ENCODE measurements around the gene INTS4. TPM values are rescaled to one million over a fixed set of nuclear protein-coding genes. Genes with fewer than 3 reads are reported as not detected.

The INTS4 gene
- total and polyA plus RNA-seq, 2 of the 8 experiments (the other 6 are each of a cell fraction or from before 2014, with no cell fraction given) = 27.0 to 31.3 TPM

GRCh38 chr11:78000193-78000592 is 5.7 kb upstream of the INTS4 start:
- no peak overlapping the region for H3K4me3 ChIP-seq (ENCODE audit: extremely low read depth in 1 of 4, insufficient read depth in 2 of 4, low read depth in 3 of 4, low read length in 4 of 4)
- peak overlapping the region; percentile 92 for H2AFZ ChIP-seq (ENCODE audit: low read length)
- no peaks in the 10 kb centered on the region for H3K79me2 ChIP-seq (ENCODE audit: control insufficient read depth in 1 of 2, insufficient read depth in 2 of 2, low read length in 2 of 2)
- TF ChIP-seq SP1 (IDR thresholded peaks at IDR 0.05; ENCODE audit: low read depth, low read length) (0 out of 2 replicates have a peak, but pooled peaks have one; percentile 15), E2F6 (IDR thresholded peaks at IDR 0.05) (peak; percentile 75), TAF1 (IDR thresholded peaks at IDR 0.05; ENCODE audit: low read depth, low read length) (no peak), YY1 (IDR thresholded peaks at IDR 0.05; ENCODE audit: low read depth, low read length) (no peak), CTCF (IDR thresholded peaks at IDR 0.05; ENCODE audit: control extremely low read depth in 1 of 3, insufficient read depth in 1 of 3, low read depth in 1 of 3, low read length in 3 of 3) (peak; percentile 5 to 77 (median 67)), ASH2L (IDR thresholded peaks at IDR 0.05; ENCODE audit: low read length) (no peak), RAD21 (IDR thresholded peaks at IDR 0.05 in 1 of 2, conservative IDR thresholded peaks at IDR 0.05 in 1 of 2; ENCODE audit: low read depth in 2 of 2, low read length in 2 of 2) (peak; percentile 58 to 62), CBX5 (IDR thresholded peaks at IDR 0.05; ENCODE audit: low read depth, low read length) (no peak), MAX (IDR thresholded peaks at IDR 0.05) (peak; percentile 20; the same call in 1 of the 2 replicates), BRCA1 (IDR thresholded peaks at IDR 0.05; ENCODE audit: low read depth, low read length) (no peak)

More at GRCh38 chr11:78000193-78000592, 5.7 kb upstream of the INTS4 start:
- no peaks in the 10 kb centered on the region; a peak in 1 of 7 replicates for H3K27me3 ChIP-seq (replicated peaks in 1 of 4; ENCODE audit: control insufficient read depth in 3 of 4, extremely low read depth in 1 of 4, insufficient read depth in 3 of 4, low read length in 3 of 4)
- H2BK5ac ChIP-seq (ENCODE audit: low read depth, low read length) = no peak overlapping the region
- no peaks in the 10 kb centered on the region for H4K20me1 ChIP-seq (replicated peaks in 1 of 2; ENCODE audit: control insufficient read depth in 1 of 2, insufficient read depth in 2 of 2, low read length in 2 of 2)
- CTCF ChIA-PET (ENCODE audit: partially characterized antibody) = interaction anchor here (1.0 to 6.2 kb wide), 13 partner anchors 9 to 342 kb away, joined by 3 to 53 read pairs (median 4); no protein-coding TSS in a partner anchor
- H3K36me3 ChIP-seq (ENCODE audit: control insufficient read depth in 2 of 4, insufficient read depth in 4 of 4, low read length in 3 of 4) = no peaks in the 10 kb centered on the region
- H3K4ac ChIP-seq (replicated peaks; ENCODE audit: insufficient read length, low read depth, low read length) = no peak overlapping the region
- no peak overlapping the region for H3K18ac ChIP-seq (ENCODE audit: extremely low read depth, low read length)
- 76% methylated on average over 1 of the region's 1 CpG; no CpG with 5 or more reads in 1 of the 2 experiments for WGBS, 2 experiments (ENCODE audit: extremely low coverage in 1 of 2, insufficient coverage in 1 of 2, insufficient read length in 1 of 2, insufficient replicate concordance in 2 of 2, low coverage in 1 of 2, low lambda C conversion rate in 2 of 2, missing lambda C conversion rate in 1 of 2)
- H3K23me2 ChIP-seq (ENCODE audit: low read depth, low read length) = no peaks in the 10 kb centered on the region
- no peak overlapping the region for H3K14ac ChIP-seq (ENCODE audit: insufficient read length)
- no peak overlapping the region for H2AK5ac ChIP-seq (ENCODE audit: low read depth, low read length)
- no peak overlapping the region for H2BK15ac ChIP-seq (ENCODE audit: low read length)
- no peak overlapping the region for H2BK20ac ChIP-seq (ENCODE audit: low read length)
- H4K5ac ChIP-seq (ENCODE audit: insufficient read length, low read depth, low read length) = no peak overlapping the region
- H3K56ac ChIP-seq (replicated peaks; ENCODE audit: insufficient read length, low read depth, low read length) = no peak overlapping the region
- H3K79me1 ChIP-seq (ENCODE audit: low read depth, low read length) = no peaks in the 10 kb centered on the region
- H2BK12ac ChIP-seq (ENCODE audit: low read depth, low read length) = no peak overlapping the region
- no peaks in the 10 kb centered on the region for H3K9me3 ChIP-seq (ENCODE audit: insufficient read depth in 2 of 2, low read depth in 1 of 2, low read length in 1 of 2)
- DNase-seq (ENCODE audit: low read depth in 1 of 2, low spot score in 2 of 2) (peak in 1 of 2 experiments; percentile 56), FAIRE-seq (peak; percentile 94)
- no peak overlapping the region for H4K8ac ChIP-seq (ENCODE audit: extremely low read depth, insufficient read depth, low read length)
- POLR2A ChIA-PET (ENCODE audit: partially characterized antibody) = interaction anchor here (0.9 to 1.4 kb wide), 2 partner anchors 79 to 231 kb away, joined by 3 to 4 read pairs; partner anchors contain the start of gene NDUFC2
- H2BK120ac ChIP-seq (replicated peaks; ENCODE audit: low read depth, low read length) = no peak overlapping the region
- H3K23ac ChIP-seq (ENCODE audit: insufficient read length) = no peak overlapping the region
- H3K9ac ChIP-seq (replicated peaks in 1 of 4; ENCODE audit: extremely low read depth in 1 of 4, low read depth in 3 of 4, low read length in 3 of 4) = no peak overlapping the region
- no peak overlapping the region for H4K91ac ChIP-seq (replicated peaks; ENCODE audit: insufficient read length, low read length)
- H3K27ac ChIP-seq (ENCODE audit: low read depth, low read length) = no peak overlapping the region
- H3K4me1 ChIP-seq (replicated peaks in 1 of 4; ENCODE audit: control insufficient read depth in 3 of 4, insufficient read depth in 4 of 4, low read length in 3 of 4) = peaks cover 0 to 2% (median 0%) of the 10 kb centered on the region in 4 experiments; a peak in 2 of 7 replicates
- H3K4me2 ChIP-seq (ENCODE audit: insufficient read depth in 1 of 2, low read depth in 2 of 2, low read length in 2 of 2) = no peak overlapping the region
